VCaP (cell line): Measurements from ENCODE around the gene CRIP1.

Source experiments
- H3K27ac ChIP-seq: fragments of 450-650 bp; 2 replicates; pipeline ENCODE4 v1.5.1; 2017
- CTCF ChIP-seq: fragments of 450-650 bp; conservative IDR thresholded peaks from 2 replicates; pipeline ENCODE4 v1.5.1; 2017; ENCODE audit warnings: mild to moderate bottlenecking, moderate library complexity

Gene CRIP1

DNA sequence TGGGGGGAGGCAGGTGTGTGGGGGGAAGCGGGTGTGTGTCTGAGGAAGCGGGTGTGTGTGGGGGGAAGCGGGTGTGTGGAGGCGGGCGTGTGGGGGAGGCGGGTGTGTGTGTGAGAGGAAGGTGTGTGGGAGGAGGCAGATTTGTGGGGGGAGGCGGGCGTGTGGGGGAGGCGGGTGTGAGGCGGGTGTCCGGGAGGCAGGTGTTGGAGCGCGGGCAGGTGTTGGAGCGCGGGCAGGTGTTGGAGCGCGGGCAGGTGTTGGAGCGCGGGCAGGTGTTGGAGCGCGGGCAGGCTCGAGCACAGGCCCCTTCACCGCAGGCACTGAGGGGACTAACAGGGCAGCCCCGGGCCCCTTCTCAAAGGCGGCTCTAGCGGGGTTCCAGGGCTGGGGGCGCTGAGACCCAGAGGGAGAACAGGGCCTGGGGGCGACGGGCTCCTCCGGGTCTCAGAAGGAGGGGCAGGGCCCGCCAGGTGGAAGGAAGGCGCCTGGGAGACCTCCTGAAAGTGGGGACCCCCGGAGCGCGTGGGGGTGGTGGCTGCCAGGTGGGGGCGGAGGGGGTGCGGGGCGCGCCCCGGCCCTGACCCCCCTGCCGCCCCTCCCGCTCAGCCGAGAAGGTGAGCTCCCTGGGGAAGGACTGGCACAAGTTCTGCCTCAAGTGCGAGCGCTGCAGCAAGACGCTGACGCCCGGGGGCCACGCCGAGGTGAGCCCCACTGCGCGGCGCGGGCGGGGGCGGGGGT is 8.9 kb upstream of the CRIP1 start:
- no peak for TF ChIP-seq CTCF

GRCh38 chr14:105478398-105479251 is 8.1 kb upstream of the CRIP1 start:
- no peak overlapping the region for H3K27ac ChIP-seq
- no peak for TF ChIP-seq CTCF

More for the DNA sequence above, 8.9 kb upstream of the CRIP1 start:
- no peak overlapping the region for H3K27ac ChIP-seq

DNA sequence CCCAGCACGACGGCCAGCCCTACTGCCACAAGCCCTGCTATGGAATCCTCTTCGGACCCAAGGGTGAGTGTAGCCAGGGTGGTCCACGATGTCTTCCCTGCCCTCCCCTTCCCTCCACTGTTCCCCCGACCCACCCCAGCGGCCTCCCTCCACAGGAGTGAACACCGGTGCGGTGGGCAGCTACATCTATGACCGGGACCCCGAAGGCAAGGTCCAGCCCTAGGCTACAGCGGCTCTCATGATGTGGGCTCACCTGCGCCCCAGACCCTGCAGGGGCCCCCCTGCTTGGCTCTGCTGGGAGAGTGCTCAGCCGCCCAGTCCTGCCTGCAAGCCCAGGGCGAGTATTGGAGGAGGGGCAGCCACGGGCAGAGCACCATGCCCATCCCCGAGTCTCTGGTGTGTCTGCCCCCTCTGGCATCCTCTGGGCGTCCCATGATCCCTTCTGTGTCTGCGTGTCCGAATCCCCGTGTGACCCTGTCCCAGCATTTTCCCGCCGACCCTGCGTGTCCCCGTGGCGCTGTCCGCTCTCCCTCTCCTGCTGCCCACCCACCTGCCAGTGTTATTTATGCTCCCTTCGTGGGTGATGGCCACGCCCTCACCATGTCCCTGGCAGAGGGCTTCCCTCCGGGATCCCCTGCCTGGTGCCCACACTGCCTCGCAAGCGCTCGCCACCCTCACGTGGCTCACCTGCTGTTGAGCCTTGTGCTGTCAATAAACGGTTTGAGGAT is 7.1 kb upstream of the CRIP1 start:
- no peak for TF ChIP-seq CTCF
- H3K27ac ChIP-seq = peak overlapping the region; percentile 99; the same call in 1 of the 2 replicates

DNA sequence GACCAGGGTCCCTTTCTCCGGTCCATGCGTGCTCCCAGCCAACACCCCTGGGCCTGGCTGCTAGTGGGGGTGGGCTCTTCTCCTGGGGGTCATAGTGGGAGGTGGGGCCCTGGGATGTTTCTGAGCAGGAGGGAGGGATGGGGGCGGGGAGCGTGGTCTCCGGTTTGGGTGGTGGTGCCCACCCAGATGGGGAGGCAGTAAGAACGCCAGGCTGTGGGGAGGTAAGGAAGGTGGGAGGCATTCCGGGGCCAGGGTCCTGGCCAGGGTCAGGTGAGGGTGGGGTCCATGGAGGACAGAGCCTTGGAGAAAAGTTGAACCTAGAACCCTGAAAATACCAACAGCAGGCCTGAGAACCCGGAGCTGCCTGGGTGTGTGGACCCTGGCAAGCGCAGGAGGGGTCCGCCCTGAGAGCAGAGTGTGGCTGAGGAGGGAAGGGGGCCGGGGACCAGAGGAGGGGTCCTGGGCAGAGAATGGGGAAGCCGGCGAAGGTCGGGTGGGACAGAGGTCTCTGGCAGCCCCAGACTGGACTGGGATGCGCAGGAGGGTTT is 6.4 kb upstream of the CRIP1 start:
- H3K27ac ChIP-seq = peak overlapping the region; percentile 99
- no peak for TF ChIP-seq CTCF

DNA sequence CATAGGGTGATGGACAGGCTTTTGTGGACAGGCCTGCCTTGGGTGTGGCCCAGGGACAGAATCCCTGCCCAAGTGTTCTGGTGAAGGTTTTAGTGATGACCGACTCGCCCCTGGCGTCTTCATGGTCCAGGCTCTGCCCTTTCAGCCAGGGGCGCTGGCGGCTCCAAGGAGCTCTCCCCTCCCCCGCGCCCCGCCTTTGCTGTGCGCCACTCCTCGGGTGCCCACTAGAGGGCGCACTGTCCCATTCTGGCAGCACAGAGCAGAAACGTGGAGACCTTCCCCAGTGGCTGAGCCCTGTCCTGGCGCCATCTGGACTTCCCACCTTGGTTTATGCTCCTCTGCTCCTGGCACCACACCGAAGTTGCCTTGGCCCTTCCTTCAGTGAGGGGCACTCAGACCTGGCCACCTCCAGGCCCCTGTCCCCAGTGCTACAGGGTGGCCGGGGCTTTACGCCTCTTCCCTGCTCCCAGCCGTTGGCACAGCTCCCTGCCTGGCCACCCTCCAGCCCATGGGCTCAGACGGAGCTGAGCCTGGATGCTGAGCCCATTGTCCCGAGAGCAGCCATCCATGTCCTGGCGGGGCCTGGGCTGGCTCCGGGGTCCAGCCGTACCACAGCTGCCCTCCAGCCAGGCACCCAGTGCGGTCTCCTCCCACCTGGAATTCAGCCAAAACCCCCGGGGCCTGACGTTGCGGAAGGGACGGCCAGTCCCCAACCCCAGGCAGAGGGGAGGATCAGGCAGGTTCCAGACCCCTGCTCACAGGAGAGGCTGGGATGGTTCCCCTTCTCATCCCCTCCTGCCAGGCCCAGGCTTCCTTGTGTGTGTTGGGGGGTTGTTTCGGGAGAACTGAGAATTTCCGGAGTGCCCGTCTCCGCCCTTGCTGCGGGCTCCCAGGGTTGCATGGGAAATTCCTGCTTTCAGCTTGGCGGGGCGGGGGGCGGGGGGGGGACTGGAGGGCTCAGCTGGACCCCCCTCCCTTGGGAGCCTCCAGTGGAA is 5.6 kb upstream of the CRIP1 start:
- peak overlapping the region; percentile 99 for H3K27ac ChIP-seq
- TF ChIP-seq CTCF = peak; percentile 97

GRCh38 chr14:105481886-105482457 is 4.7 kb upstream of the CRIP1 start:
- H3K27ac ChIP-seq = peak overlapping the region; percentile 99
- no peak for TF ChIP-seq CTCF
